Activated naive CD8-positive, alpha-beta T cell treated with anti-CD3 and anti-CD28 coated beads, Interleukin-2, amount 50 U/mL, for 16 hours (primary cell): ENCODE results near the gene R3HDM4.
"Not testable (repeated sequence)": the region's sequence is repeated elsewhere in the genome, so short reads cannot be mapped to it uniquely, and the experiment has no call there.

ENCODE experiments used
- DNase-seq: peaks from one replicate; pipeline ENCODE4 v3.0.0-alpha.2; 2020; ENCODE audit warnings: low read depth, low spot score

R3HDM4 gene

GRCh38 chr19:913080-913748 is at the start of gene R3HDM4:
Gene R3HDM4, minus strand, starts transcription at chr19:913219. Its CDS starts 62 bp downstream, at chr19:913157.
- peak; percentile 68 for DNase-seq

- no peak for DNase-seq
Measured at GRCh38 chr19:961866-962620, 49.0 kb upstream of the R3HDM4 start.

- no peak for DNase-seq
Measured at GRCh38 chr19:960601-960938, 47.6 kb upstream of the R3HDM4 start.

GRCh38 chr19:960020-960419 is 47.0 kb upstream of the R3HDM4 start:
- no peak for DNase-seq

- no peak for DNase-seq
Measured at GRCh38 chr19:958967-959855, 46.2 kb upstream of the R3HDM4 start.

- not testable (repeated sequence) for DNase-seq
Measured at GRCh38 chr19:957578-957977, 44.6 kb upstream of the R3HDM4 start.

GRCh38 chr19:956766-957440 is 43.9 kb upstream of the R3HDM4 start:
- DNase-seq: no peak

GRCh38 chr19:955803-956765 is 43.1 kb upstream of the R3HDM4 start:
- DNase-seq: no peak

- no peak for DNase-seq
Measured at GRCh38 chr19:954672-955494, 41.9 kb upstream of the R3HDM4 start.

- no peak for DNase-seq
Measured at GRCh38 chr19:954272-954671, 41.3 kb upstream of the R3HDM4 start.

GRCh38 chr19:953445-954271 is 40.6 kb upstream of the R3HDM4 start:
- DNase-seq: no peak

- no peak for DNase-seq
Measured at GRCh38 chr19:952680-953444, 39.8 kb upstream of the R3HDM4 start.

- DNase-seq: no peak
Measured at GRCh38 chr19:952049-952679, 39.1 kb upstream of the R3HDM4 start.

GRCh38 chr19:950352-951066 is 37.5 kb upstream of the R3HDM4 start:
- DNase-seq: no peak

- DNase-seq: no peak
Measured at GRCh38 chr19:948842-949496, 36.0 kb upstream of the R3HDM4 start.
